K562 (cell line): ENCODE measurements around the gene SMAD7. TPM values are rescaled to one million over a fixed set of nuclear protein-coding genes. Genes with fewer than 3 reads are reported as not detected.

Experiments used
- ATAC-seq: fragments of 200-7000 bp; cut with Tn5 transposase; 3 replicates; pipeline ENCODE4 v1.9.1; 2020; ENCODE audit warnings: moderate library complexity
- BruUV-seq: library from RNA; stranded (reverse); fragments of 400-500 nt; replicated peaks from 2 replicates; lab custom pipeline; 2021; lab: Mats Ljungman, UMichigan
- CTCF ChIA-PET: fragments of 300-600 bp; formaldehyde crosslinking; extraction: SDS; loops from one replicate; lab custom pipeline; 2021; ENCODE audit warnings: low intra/inter-chr PET ratio; lab: Yijun Ruan, JAX
- POLR2A ChIA-PET: fragments of 300-600, 350-650 bp; sonication (Branson Sonifier 250); formaldehyde crosslinking; extraction: SDS; loops from one replicate; lab custom pipeline; 2021; ENCODE audit warnings: antibody characterized with exemption, inconsistent platforms; lab: Yijun Ruan, JAX
- DNase-seq, 4 experiments: peaks; one replicate each; pipeline versions ENCODE4 v3.0.0 to v3.0.0-alpha.2; 2011 to 2018; ENCODE audit warnings: low spot score in 3 of 4, mixed read lengths in 3 of 4; ENCODE audit errors: extremely low read depth in 1 of 4
- FAIRE-seq: peaks from 2 replicates; lab custom pipeline; 2011; peaks lifted over from hg19 to GRCh38; lab: Jason Lieb, UNC
- H2AFZ ChIP-seq: 2 replicates; pipeline ENCODE4 v1.6.0; 2011; ENCODE audit warnings: low read depth, low read length, control low read depth, inconsistent platforms
- H3K27ac ChIP-seq: fragments of 200-600 bp; 3 replicates; pipeline ENCODE4 v1.8.0; 2011; ENCODE audit warnings: low read depth, mild to moderate bottlenecking, control low read depth, inconsistent platforms, low read length, moderate library complexity, mixed read lengths; ENCODE audit errors: extremely low read depth
- H3K27me3 ChIP-seq, 2 experiments: fragments of 300-600 bp in 1 of 2; 2 replicates in 1 of 2; 3 replicates in 1 of 2; pipeline versions ENCODE4 v1.6.0 to v1.8.0; 2011; ENCODE audit warnings: inconsistent platforms in 2 of 2, low read length in 2 of 2, mild to moderate bottlenecking in 1 of 2, mixed read lengths in 1 of 2, moderate library complexity in 1 of 2; ENCODE audit not compliant: control insufficient read depth in 2 of 2, insufficient read depth in 2 of 2
- H3K36me3 ChIP-seq: fragments of 300-600 bp; 3 replicates; pipeline ENCODE4 v1.8.0; 2011; ENCODE audit warnings: mild to moderate bottlenecking, low read length, inconsistent platforms; ENCODE audit not compliant: control insufficient read depth, insufficient read depth
- H3K4me1 ChIP-seq, 2 experiments: fragments of 200-600 bp in 1 of 2; replicated peaks in 1 of 2; 2 replicates in 1 of 2; 3 replicates in 1 of 2; pipeline versions ENCODE4 v1.5.1 to v1.8.0; 2011; ENCODE audit warnings: inconsistent platforms in 2 of 2, low read length in 2 of 2, mild to moderate bottlenecking in 1 of 2, mixed read lengths in 1 of 2, moderate library complexity in 1 of 2; ENCODE audit not compliant: control insufficient read depth in 2 of 2, insufficient read depth in 2 of 2
- H3K4me2 ChIP-seq: 2 replicates; pipeline ENCODE4 v1.6.1; 2011; ENCODE audit warnings: low read length, control low read depth, inconsistent platforms, mixed read lengths; ENCODE audit not compliant: insufficient read depth
- H3K4me3 ChIP-seq: fragments of 200-600 bp; sonication (generic), shearing (Covaris generic); 2 replicates; pipeline ENCODE4 v1.5.1; 2016; ENCODE audit warnings: control low read depth, inconsistent platforms
- H3K79me2 ChIP-seq: fragments of 200-600 bp; 3 replicates; pipeline ENCODE4 v1.8.0; 2011; ENCODE audit warnings: low read length, inconsistent platforms; ENCODE audit not compliant: control insufficient read depth, insufficient read depth
- H3K9ac ChIP-seq, 2 experiments: 2 replicates each; pipeline versions ENCODE4 v1.6.0 to v1.6.1; 2011; ENCODE audit warnings: low read depth in 2 of 2, low read length in 2 of 2, control low read depth in 1 of 2, inconsistent platforms in 1 of 2, mild to moderate bottlenecking in 1 of 2, mixed read lengths in 1 of 2; ENCODE audit not compliant: insufficient read depth in 1 of 2
- H3K9me1 ChIP-seq: one replicate; pipeline ENCODE4 v1.6.0; 2011; ENCODE audit warnings: inconsistent platforms, mild to moderate bottlenecking, low read length, moderate library complexity; ENCODE audit not compliant: control insufficient read depth, insufficient read depth
- H3K9me3 ChIP-seq: replicated peaks from 2 replicates; pipeline ENCODE4 v1.5.1; 2011; ENCODE audit warnings: low read depth, low read length, inconsistent platforms; ENCODE audit not compliant: control insufficient read depth, insufficient read depth
- H4K20me1 ChIP-seq: replicated peaks from 2 replicates; pipeline ENCODE4 v1.6.1; 2011; ENCODE audit warnings: low read length, inconsistent platforms, mixed read lengths; ENCODE audit not compliant: control insufficient read depth, insufficient read depth
- ATF7 ChIP-seq: fragments of 450-650 bp; IDR thresholded peaks from 2 replicates; pipeline ENCODE4 v1.7.1; 2014; ENCODE audit warnings: mild to moderate bottlenecking, moderate library complexity
- CEBPB ChIP-seq: fragments of 450-650 bp; IDR thresholded peaks from 2 replicates; pipeline ENCODE4 v1.6.1; 2016; ENCODE audit warnings: missing genetic modification characterization, missing compliant biosample characterization
- E2F5 ChIP-seq: sonication (generic); formaldehyde crosslinking; IDR thresholded peaks from 2 replicates; pipeline ENCODE4 v1.8.0; 2022; ENCODE audit warnings: mild to moderate bottlenecking, missing genetic modification reagents
- ZNF175 ChIP-seq: fragments of 200-800 bp; sonication (Bioruptor generic); IDR thresholded peaks from 2 replicates; pipeline ENCODE4 v1.6.1; 2016; ENCODE audit warnings: low read depth, mild to moderate bottlenecking, missing genetic modification characterization, missing compliant biosample characterization
- WGBS: fragments of 100-300 bp; shearing (Covaris generic); methylation state at CpG from one replicate; pipeline ENCODE4 v1.1.6; 2016; ENCODE audit warnings: low coverage, mixed read lengths; ENCODE audit not compliant: insufficient coverage; ENCODE audit errors: missing lambda C conversion rate; 5-methylcytosine and 5-hydroxymethylcytosine counted together
- in situ Hi-C: fragments of 300-500 bp; cut with MboI; formaldehyde crosslinking; loops from 4 replicates; pipeline ENCODE4 v1.15.0; 2018; ENCODE audit warnings: inconsistent platforms, mixed read lengths
- intact Hi-C: fragments of 100-400 bp; cut with micrococcal nuclease; formaldehyde crosslinking; loops from 2 replicates; pipeline ENCODE4 v1.14.2; 2022
- polyA plus RNA-seq, 8 experiments: library from polyadenylated mRNA; depleted of rRNA in 4 of 8; stranded (reverse) in 5 of 8; unstranded in 3 of 8; fragments of >200 nt; fragmentation: Nextera tagmentation in 2 of 8; fragmentation: Illumina TruSeq in 1 of 8; extraction: Ambion mirVana in 2 of 8; extraction: Trizol in 1 of 8; gene quantifications; 2 replicates each; pipeline versions ENCODE4 v1.2.1 to v1.2.3, GENCODE V29; 2011 to 2014; ENCODE audit warnings: inconsistent platforms in 1 of 8, missing spikeins in 1 of 8
- total RNA-seq, 7 experiments: library from RNA; depleted of rRNA in 6 of 7; stranded (reverse); fragments of >200 nt in 6 of 7; fragmentation: Illumina TruSeq in 2 of 7; extraction: Trizol in 2 of 7; gene quantifications; 2 replicates each; pipeline versions ENCODE4 v1.2.1 to v1.2.3, GENCODE V29; 2011 to 2021; ENCODE audit warnings: low replicate concordance in 1 of 7
- TF ChIP-seq, protein P1 (sequence below), 2 experiments: fragments of 450-650 bp in 1 of 2; sonication (generic) in 1 of 2; formaldehyde crosslinking in 1 of 2; IDR thresholded peaks in 1 of 2; conservative IDR thresholded peaks in 1 of 2; 2 replicates each; pipeline versions ENCODE4 v1.6.1 to v1.8.1; 2016 to 2023; ENCODE audit warnings: mild to moderate bottlenecking in 2 of 2, moderate library complexity in 2 of 2, inconsistent platforms in 1 of 2, missing genetic modification reagents in 1 of 2

SMAD7 gene
- total and polyA plus RNA-seq, 9 of the 15 experiments (the other 6 are each of a cell fraction or from before 2014, with no cell fraction given), result 0.13 to 3.0 (median 1.6) TPM

DNA sequence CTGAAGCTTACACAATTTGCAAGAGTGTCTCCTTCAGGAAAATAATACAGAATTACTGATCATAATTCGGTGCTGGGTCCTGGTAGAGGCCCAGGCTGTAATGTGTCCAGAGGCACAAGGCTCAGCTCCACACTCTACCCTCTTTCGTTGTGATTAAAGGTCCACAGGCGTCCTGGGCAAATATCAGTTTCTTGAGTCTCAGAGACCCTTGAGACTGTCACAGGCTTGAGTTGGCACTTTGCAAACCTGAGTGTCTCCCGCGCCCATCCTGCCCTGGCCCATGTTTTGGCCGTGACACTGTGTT, 46.9 kb upstream of the SMAD7 start:
- H3K9ac ChIP-seq, result no peak overlapping the region
- DNase-seq, result no peak
- no peaks in the 10 kb centered on the region for H3K36me3 ChIP-seq
- peak overlapping the region; percentile 49; the same call in 1 of the 2 replicates for H3K4me2 ChIP-seq
- FAIRE-seq, result no peak
- POLR2A ChIA-PET, result interaction anchor here (0.6 kb wide), 3 partner anchors 13 to 205 kb away, joined by 3 read pairs; no protein-coding TSS in a partner anchor
- H3K4me3 ChIP-seq, result no peak overlapping the region
- in situ Hi-C loops, result no loop called here
- peaks cover 0 to under 1% of the 10 kb centered on the region in 2 experiments; a peak in 2 of 5 replicates for H3K27me3 ChIP-seq
- BruUV-seq, result no TSS peak
- TF ChIP-seq ZNF175 (CRISPR knock-in tag) (0 out of 2 replicates have a peak, but pooled peaks have one; percentile 17), E2F5 (CRISPR knock-in tag) (no peak)
- TF ChIP-seq, all 486 proteins: peak for 1
- no peak for ATAC-seq
- no peaks in the 10 kb centered on the region for H3K9me3 ChIP-seq
- CTCF ChIA-PET, result no interaction called here
- 39% methylated on average over 6 of the region's 6 CpGs for WGBS
- intact Hi-C loops, result no loop called here
- no peaks in the 10 kb centered on the region for H3K79me2 ChIP-seq
- H3K9me1 ChIP-seq, result no peaks in the 10 kb centered on the region
- peaks cover 9 to 18% of the 10 kb centered on the region in 2 experiments; a peak in 4 of 5 replicates for H3K4me1 ChIP-seq
- H2AFZ ChIP-seq, result no peak overlapping the region; the same call in 1 of the 2 replicates
- no peak overlapping the region; the same call in 2 of the 3 replicates for H3K27ac ChIP-seq
- no peaks in the 10 kb centered on the region for H4K20me1 ChIP-seq

DNA sequence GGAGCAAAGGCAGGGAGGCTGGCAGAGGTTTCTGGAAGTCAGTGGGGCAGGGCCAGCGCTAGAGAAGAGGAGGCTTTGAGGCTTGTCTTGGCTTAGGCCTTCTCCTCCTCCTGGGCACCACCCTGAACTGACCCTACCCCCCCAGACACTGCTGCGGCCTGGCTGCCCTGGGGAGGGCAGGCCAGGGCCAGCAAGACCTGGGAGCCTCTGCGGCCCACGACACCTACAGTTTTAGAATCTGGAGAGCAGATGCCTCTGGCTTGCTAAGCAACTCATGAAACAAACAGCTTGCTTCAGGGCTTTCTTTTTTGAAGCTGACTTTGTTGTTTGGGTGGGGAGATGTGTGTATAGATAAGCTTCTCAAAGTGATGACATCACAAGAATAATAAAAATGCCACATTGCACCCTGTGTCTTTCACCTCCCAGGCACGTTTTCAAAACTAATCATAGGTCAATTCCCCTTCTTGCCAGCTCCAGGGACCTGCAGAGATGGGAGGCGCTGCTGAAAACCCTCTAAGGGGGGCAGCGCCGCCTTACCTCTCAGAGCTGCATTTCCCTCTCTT, 46.2 kb upstream of the SMAD7 start:
- no peak overlapping the region for H3K27ac ChIP-seq
- H3K36me3 ChIP-seq, result no peaks in the 10 kb centered on the region
- ATAC-seq, result no peak
- no peaks in the 10 kb centered on the region; a peak in 2 of 5 replicates for H3K27me3 ChIP-seq
- ChIA-PET CTCF (no interaction called here), POLR2A (interaction anchor here (0.6 kb wide), 1 partner anchor 107 kb away, joined by 3 read pairs; no protein-coding TSS in a partner anchor)
- H3K9ac ChIP-seq, result no peak overlapping the region
- FAIRE-seq, result no peak
- 53% methylated on average over 6 of the region's 8 CpGs for WGBS
- H2AFZ ChIP-seq, result no peak overlapping the region
- H3K9me1 ChIP-seq, result no peaks in the 10 kb centered on the region
- no peaks in the 10 kb centered on the region for H3K79me2 ChIP-seq
- no peak overlapping the region for H3K4me2 ChIP-seq
- no peaks in the 10 kb centered on the region for H4K20me1 ChIP-seq
- H3K4me1 ChIP-seq, result peaks cover 9 to 24% of the 10 kb centered on the region in 2 experiments; a peak in 4 of 5 replicates
- BruUV-seq, result no TSS peak
- no peak for DNase-seq
- TF ChIP-seq, protein P1, sequence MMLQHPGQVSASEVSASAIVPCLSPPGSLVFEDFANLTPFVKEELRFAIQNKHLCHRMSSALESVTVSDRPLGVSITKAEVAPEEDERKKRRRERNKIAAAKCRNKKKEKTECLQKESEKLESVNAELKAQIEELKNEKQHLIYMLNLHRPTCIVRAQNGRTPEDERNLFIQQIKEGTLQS (IDR thresholded peaks at IDR 0.05), result peak; percentile 52; the same call in 1 of the 2 replicates
- TF ChIP-seq, protein P1 (CRISPR knock-in tag; conservative IDR thresholded peaks at IDR 0.05), result no peak
- TF ChIP-seq ATF7 (peak; percentile 79; the same call in 1 of the 2 replicates), CEBPB (tag) (no peak)
- no peaks in the 10 kb centered on the region for H3K9me3 ChIP-seq
- intact Hi-C loops (no loop called here), in situ Hi-C loops (no loop called here)
- no peak overlapping the region for H3K4me3 ChIP-seq
